ENCODE results near the gene CACFD1.

DNA sequence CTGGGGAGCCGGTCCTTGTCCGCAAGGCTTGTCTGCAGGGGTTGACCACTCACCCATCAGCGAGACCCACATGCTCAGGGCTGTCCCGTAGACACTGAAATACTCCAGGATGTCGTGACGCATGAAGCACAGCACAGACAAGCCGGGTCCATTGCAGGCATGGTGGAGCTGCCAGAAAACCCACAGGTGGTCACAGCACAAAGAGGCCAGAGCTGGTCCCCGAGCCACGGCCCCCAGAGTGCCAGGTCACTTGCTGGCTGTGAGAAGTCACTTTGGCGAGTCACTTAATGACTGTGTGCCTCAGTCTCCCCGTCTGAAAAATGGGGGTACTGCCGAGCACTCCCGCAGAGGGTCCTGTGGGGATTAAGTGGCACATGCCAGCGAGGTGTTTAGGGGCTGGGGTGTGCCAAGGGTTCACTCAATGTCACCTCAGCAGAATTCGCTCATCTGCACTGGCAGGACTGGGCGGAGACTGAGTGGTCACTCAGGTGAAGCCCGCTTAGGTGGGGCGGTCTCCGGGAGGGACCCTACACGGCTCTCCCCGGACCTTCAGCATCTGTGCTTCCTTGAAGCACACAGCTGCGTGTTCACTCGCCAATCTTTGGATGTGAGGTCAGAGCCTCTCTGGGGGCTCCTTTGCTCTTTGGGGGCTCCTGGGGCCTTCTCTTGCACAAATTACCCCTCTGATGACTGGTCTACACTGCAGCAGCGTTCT lies 60.5 kb downstream of the CACFD1 start:
- TF ChIP-seq, protein P1, sequence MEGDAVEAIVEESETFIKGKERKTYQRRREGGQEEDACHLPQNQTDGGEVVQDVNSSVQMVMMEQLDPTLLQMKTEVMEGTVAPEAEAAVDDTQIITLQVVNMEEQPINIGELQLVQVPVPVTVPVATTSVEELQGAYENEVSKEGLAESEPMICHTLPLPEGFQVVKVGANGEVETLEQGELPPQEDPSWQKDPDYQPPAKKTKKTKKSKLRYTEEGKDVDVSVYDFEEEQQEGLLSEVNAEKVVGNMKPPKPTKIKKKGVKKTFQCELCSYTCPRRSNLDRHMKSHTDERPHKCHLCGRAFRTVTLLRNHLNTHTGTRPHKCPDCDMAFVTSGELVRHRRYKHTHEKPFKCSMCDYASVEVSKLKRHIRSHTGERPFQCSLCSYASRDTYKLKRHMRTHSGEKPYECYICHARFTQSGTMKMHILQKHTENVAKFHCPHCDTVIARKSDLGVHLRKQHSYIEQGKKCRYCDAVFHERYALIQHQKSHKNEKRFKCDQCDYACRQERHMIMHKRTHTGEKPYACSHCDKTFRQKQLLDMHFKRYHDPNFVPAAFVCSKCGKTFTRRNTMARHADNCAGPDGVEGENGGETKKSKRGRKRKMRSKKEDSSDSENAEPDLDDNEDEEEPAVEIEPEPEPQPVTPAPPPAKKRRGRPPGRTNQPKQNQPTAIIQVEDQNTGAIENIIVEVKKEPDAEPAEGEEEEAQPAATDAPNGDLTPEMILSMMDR (IDR thresholded peaks at IDR 0.05), result no peak
- no peak for TF ChIP-seq POLR2A (IDR thresholded peaks at IDR 0.05)

Data from tibial nerve (tissue), 3 donors.